ENCODE data around the gene MT1M. TPM values are rescaled to one million over a fixed set of nuclear protein-coding genes. Genes with fewer than 3 reads are reported as not detected.

The MT1M gene
- total and polyA plus RNA-seq, 9 donors: 0.66 to 23.2 (median 7.4) TPM

GRCh38 chr16:56632848-56633365, 448 bp downstream of the MT1M start:
- no peak for TF ChIP-seq EP300 (IDR thresholded peaks at IDR 0.05)
- TF ChIP-seq CTCF (IDR thresholded peaks at IDR 0.05): no peak
- no peak for TF ChIP-seq POLR2A (IDR thresholded peaks at IDR 0.05)
- peak overlapping the region; percentile 34 for H3K4me3 ChIP-seq
- DNase-seq: no peak
- no peaks in the 10 kb centered on the region for H3K36me3 ChIP-seq
- H3K27me3 ChIP-seq: no peaks in the 10 kb centered on the region
- intact Hi-C loops (cut with DNase I): no loop called here
- no peaks in the 10 kb centered on the region for H3K9me3 ChIP-seq
- 53 to 74% (median 66%) methylated on average over 5 to 6 of the region's 6 CpGs for WGBS, 3 donors
- H3K27ac ChIP-seq: no peak overlapping the region
- peaks cover 3% of the 10 kb centered on the region for H3K4me1 ChIP-seq (ENCODE audit: insufficient read depth)

- 66 to 80% (median 71%) methylated on average over 7 of the region's 7 CpGs for WGBS, 3 donors
- Histone ChIP-seq H3K27me3 (no peaks in the 10 kb centered on the region), H3K36me3 (no peaks in the 10 kb centered on the region), H3K4me3 (no peak overlapping the region), H3K4me1 (ENCODE audit: insufficient read depth) (peaks cover 6% of the 10 kb centered on the region), H3K27ac (no peak overlapping the region), H3K9me3 (no peaks in the 10 kb centered on the region)
- intact Hi-C loops (cut with DNase I): no loop called here
- TF ChIP-seq EP300 (IDR thresholded peaks at IDR 0.05) (no peak), POLR2A (IDR thresholded peaks at IDR 0.05) (no peak), CTCF (IDR thresholded peaks at IDR 0.05) (no peak)
- DNase-seq: no peak
Observed at GRCh38 chr16:56633535-56633934, 1.1 kb downstream of the MT1M start.

GRCh38 chr16:56634715-56635440, 2.4 kb downstream of the MT1M start:
- no peaks in the 10 kb centered on the region for H3K27me3 ChIP-seq
- H3K9me3 ChIP-seq: no peaks in the 10 kb centered on the region
- H3K27ac ChIP-seq: no peak overlapping the region
- no peaks in the 10 kb centered on the region for H3K36me3 ChIP-seq
- 22 to 26% (median 24%) methylated on average over 44 to 47 of the region's 47 CpGs for WGBS, 3 donors
- DNase-seq: no peak
- no peak overlapping the region for H3K4me3 ChIP-seq
- intact Hi-C loops (cut with DNase I): no loop called here
- peaks cover 9% of the 10 kb centered on the region for H3K4me1 ChIP-seq (ENCODE audit: insufficient read depth)
- no peak for TF ChIP-seq CTCF (IDR thresholded peaks at IDR 0.05)
- TF ChIP-seq POLR2A (IDR thresholded peaks at IDR 0.05): no peak
- TF ChIP-seq EP300 (IDR thresholded peaks at IDR 0.05): no peak

DNA sequence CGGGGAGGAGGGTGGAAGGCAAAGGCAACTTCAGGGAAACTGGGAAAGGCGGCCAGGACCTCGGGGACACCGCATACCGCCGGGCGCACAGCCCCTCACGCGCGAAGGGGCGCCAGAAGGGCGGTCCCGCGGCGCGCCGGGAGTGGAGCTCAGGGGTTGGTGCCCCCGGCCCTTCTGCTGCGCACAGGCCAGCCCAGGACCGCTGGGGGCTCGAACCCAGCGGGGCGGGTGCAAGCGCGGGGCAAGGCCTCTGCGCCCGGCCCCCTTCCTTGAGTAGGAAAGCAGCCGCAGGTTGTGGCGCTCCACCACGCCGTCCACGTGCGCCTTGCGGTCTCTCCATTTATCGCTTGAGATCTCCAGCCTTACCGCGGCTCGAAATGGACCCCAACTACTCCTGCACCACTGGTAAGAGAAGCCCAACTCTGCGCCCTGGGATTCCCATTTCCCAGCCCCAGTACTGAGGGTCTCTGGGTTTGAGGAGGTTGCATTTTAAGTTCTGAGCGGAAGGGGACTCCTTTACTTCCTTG, 3.0 kb downstream of the MT1M start:
- H3K9me3 ChIP-seq: no peaks in the 10 kb centered on the region
- H3K4me1 ChIP-seq (ENCODE audit: insufficient read depth): peaks cover 9% of the 10 kb centered on the region
- H3K27me3 ChIP-seq: no peaks in the 10 kb centered on the region
- no peak for DNase-seq
- WGBS, 3 donors: 4 to 14% (median 10%) methylated on average over 25 to 40 of the region's 40 CpGs
- no peak overlapping the region for H3K27ac ChIP-seq
- no peak for TF ChIP-seq EP300 (IDR thresholded peaks at IDR 0.05)
- H3K36me3 ChIP-seq: no peaks in the 10 kb centered on the region
- H3K4me3 ChIP-seq: no peak overlapping the region
- intact Hi-C loops (cut with DNase I): no loop called here
